ENCODE results near the gene SGMS1. TPM values are rescaled to one million over a fixed set of nuclear protein-coding genes. Genes with fewer than 3 reads are reported as not detected.

Gene SGMS1
- total and polyA plus RNA-seq, 7 donors = 3.5 to 81.3 (median 55.7) TPM

DNA sequence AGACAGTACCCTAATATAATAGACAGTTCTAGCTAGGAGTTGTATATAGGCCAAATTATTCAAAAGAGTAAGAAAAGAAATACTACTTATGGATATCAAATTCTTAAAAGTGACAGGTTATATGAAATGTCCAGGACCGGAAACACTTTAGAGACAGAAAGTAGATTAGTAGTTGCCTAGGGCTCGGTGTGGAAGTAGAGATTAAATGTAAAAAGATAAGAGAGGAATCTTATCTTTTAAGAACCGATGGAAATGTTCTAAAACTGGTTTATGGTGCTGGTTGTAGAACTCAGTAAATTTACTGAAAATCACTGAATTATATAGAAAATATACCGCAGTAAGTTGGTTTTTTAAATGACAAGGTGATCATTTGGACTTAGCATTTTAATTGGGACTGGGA lies 224.9 kb downstream of the SGMS1 start:
- Histone ChIP-seq H3K27ac (no peak overlapping the region), H3K4me1 (peaks cover 0 to 20% (median 0%) of the 10 kb centered on the region in 4 donors)
- 88 to 91% methylated on average over 4 of the region's 4 CpGs for WGBS, 2 donors

DNA sequence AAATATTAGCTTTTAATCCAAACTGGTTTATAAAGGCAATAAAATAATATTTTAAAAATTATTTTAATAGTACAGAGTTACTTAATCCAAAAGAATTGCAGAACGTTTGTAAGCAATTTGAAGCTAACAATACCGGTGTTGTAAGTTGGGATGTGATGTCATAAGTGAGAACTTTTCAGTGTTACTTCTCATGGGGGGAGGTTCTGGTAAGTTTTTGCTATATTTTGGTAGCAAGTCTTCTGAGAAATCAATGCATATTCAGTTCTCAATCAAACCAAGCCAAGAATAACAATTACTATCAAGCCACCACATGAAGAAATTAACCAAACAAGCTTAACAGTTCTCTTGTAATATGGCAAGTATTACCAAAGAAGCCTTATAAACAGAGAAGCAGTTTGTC lies 225.4 kb downstream of the SGMS1 start:
- 74% methylated on average over 2 of the region's 2 CpGs for WGBS, 2 donors
- intact Hi-C loops (cut with DNase I) = no loop called here
- peaks cover 0 to 20% (median 0%) of the 10 kb centered on the region in 4 donors for H3K4me1 ChIP-seq
- H3K4me3 ChIP-seq = no peak overlapping the region
- no peak for DNase-seq
- no peak overlapping the region for H3K27ac ChIP-seq
- TF ChIP-seq EP300 (IDR thresholded peaks at IDR 0.05) (no peak), POLR2AphosphoS5 (IDR thresholded peaks at IDR 0.05) (no peak), POLR2A (IDR thresholded peaks at IDR 0.05) (no peak)
- TF ChIP-seq, protein P1, sequence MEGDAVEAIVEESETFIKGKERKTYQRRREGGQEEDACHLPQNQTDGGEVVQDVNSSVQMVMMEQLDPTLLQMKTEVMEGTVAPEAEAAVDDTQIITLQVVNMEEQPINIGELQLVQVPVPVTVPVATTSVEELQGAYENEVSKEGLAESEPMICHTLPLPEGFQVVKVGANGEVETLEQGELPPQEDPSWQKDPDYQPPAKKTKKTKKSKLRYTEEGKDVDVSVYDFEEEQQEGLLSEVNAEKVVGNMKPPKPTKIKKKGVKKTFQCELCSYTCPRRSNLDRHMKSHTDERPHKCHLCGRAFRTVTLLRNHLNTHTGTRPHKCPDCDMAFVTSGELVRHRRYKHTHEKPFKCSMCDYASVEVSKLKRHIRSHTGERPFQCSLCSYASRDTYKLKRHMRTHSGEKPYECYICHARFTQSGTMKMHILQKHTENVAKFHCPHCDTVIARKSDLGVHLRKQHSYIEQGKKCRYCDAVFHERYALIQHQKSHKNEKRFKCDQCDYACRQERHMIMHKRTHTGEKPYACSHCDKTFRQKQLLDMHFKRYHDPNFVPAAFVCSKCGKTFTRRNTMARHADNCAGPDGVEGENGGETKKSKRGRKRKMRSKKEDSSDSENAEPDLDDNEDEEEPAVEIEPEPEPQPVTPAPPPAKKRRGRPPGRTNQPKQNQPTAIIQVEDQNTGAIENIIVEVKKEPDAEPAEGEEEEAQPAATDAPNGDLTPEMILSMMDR (IDR thresholded peaks at IDR 0.05) = no peak
- no peaks in the 10 kb centered on the region for H3K9me3 ChIP-seq
- no peaks in the 10 kb centered on the region for H3K36me3 ChIP-seq
- H3K27me3 ChIP-seq = no peaks in the 10 kb centered on the region

More for the DNA sequence above, 224.9 kb downstream of the SGMS1 start:
- no peak for DNase-seq
- H3K27me3 ChIP-seq = no peaks in the 10 kb centered on the region
- H3K36me3 ChIP-seq = no peaks in the 10 kb centered on the region
- intact Hi-C loops (cut with DNase I) = no loop called here
- no peak overlapping the region for H3K4me3 ChIP-seq
- TF ChIP-seq, protein P1 (IDR thresholded peaks at IDR 0.05) = no peak
- no peak for TF ChIP-seq POLR2A (IDR thresholded peaks at IDR 0.05)
- TF ChIP-seq POLR2AphosphoS5 (IDR thresholded peaks at IDR 0.05) = no peak
- TF ChIP-seq EP300 (IDR thresholded peaks at IDR 0.05) = no peak
- no peaks in the 10 kb centered on the region for H3K9me3 ChIP-seq

DNA sequence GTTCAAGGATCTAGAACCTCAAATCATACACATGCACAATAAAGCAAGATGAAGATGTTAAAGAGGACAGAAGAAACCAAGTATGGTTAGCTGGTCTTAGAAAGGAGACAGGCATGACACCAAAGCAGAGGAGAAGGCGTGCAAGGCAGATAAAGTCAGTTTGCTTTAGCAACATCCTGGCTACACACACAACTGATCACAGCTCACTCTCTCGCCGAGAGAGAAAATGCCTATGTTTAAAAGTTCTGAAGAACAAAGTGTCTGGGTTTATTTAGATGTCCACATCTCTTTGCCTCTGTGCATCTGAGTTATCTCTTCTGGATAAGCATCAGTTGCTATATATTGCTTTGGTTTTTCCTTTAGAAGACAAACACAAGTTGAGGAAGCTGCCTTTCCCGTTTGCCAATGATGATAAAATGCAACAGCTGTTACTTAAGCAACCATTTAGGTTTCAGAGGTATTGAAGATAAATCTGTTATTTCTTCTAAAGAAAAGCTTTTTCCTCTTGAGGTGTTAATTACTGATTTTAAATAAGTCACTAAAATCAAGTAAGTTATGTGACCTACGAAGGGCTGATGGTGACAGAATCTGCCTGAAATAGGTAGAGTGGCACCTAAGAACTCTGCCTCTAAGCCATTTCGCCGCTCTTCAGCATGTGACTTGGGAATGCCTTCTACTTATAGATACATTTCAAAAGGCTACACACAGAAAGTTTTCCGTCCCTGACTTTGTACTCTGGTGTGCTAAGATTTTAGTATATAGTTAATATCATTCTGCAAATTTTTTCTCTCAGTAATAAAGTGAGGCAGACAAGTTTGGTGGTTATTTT lies 226.2 kb downstream of the SGMS1 start:
- DNase-seq = no peak
- intact Hi-C loops (cut with DNase I) = no loop called here
- H3K4me3 ChIP-seq = no peak overlapping the region
- H3K27me3 ChIP-seq = no peaks in the 10 kb centered on the region
- H3K36me3 ChIP-seq = no peaks in the 10 kb centered on the region
- WGBS, 2 donors = 78 to 85% methylated on average over 8 of the region's 8 CpGs
- no peak overlapping the region for H3K27ac ChIP-seq
- TF ChIP-seq, protein P1 (IDR thresholded peaks at IDR 0.05) = no peak
- TF ChIP-seq POLR2A (IDR thresholded peaks at IDR 0.05) (no peak), EP300 (IDR thresholded peaks at IDR 0.05) (no peak), POLR2AphosphoS5 (IDR thresholded peaks at IDR 0.05) (no peak)
- H3K4me1 ChIP-seq = peaks cover 0 to 20% (median 0%) of the 10 kb centered on the region in 4 donors
- H3K9me3 ChIP-seq = no peaks in the 10 kb centered on the region

DNA sequence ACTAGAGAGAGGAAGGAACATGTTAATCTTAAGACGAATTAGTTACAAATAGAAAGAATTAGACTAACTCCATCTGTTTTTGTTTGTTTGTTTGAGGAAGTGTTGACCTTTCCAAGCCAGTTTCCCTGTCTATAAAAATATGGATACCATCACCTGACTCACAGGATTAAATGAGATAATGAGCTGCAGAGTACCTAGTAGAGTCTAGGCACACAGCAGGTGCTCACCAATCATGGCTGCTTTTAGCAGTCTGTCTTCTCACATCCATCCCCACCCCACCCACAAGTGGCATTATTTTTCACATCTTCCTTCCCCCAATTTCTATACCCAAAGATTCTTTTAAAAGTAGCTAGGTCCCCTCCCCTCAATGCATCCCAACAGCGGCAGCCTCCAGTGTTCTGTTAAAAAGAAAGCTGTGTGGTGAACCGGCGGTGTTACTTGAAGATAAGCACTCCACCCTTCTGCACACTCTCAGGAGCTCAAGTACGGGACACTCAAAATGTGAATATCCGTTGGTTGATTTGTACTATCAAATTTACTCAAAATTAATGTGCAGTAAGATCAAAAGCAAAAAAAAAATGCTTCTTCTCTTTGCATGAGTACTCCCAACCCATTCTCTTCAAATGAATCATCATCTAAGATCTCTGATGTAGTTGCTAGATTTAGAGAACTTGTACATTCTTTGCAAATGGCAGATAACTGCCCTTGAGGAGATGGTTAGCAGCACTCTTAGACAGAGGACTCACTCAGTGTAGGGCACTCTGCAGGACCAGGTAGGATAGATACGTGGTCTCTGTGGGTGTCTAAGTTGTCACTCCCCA lies 227.1 kb downstream of the SGMS1 start:
- no peak overlapping the region for H3K27ac ChIP-seq
- WGBS, 2 donors = 66 to 87% methylated on average over 7 of the region's 7 CpGs

DNA sequence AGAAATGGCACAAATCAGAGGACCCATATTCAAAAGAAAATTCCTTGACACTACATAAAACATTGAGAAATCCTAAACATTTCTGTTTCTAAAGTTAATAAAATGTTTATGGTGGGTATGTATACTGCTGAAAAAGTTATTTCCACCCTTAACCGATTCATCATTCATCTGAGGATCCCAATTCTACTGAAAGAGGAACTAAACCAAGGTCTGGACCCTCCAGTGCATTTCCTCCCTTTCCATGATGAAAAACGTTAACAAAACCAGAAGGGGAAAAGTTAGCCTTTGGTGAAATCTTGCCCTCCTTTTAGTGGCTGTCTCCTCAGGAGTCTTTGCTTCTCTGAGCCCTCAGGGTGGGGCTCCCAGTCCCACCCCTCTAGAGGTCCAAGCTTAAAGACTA lies 227.9 kb downstream of the SGMS1 start:
- Histone ChIP-seq H3K4me3 (no peak overlapping the region), H3K36me3 (no peaks in the 10 kb centered on the region), H3K27ac (no peak overlapping the region), H3K27me3 (no peaks in the 10 kb centered on the region), H3K4me1 (peaks cover 0 to 20% (median 0%) of the 10 kb centered on the region in 4 donors), H3K9me3 (no peaks in the 10 kb centered on the region)
- intact Hi-C loops (cut with DNase I) = no loop called here
- no peak for DNase-seq
- TF ChIP-seq EP300 (IDR thresholded peaks at IDR 0.05) (no peak), POLR2A (IDR thresholded peaks at IDR 0.05) (no peak), POLR2AphosphoS5 (IDR thresholded peaks at IDR 0.05) (no peak)
- TF ChIP-seq, protein P1 (IDR thresholded peaks at IDR 0.05) = no peak
- 62 to 84% methylated on average over 2 of the region's 2 CpGs for WGBS, 2 donors

More for the DNA sequence above, 227.1 kb downstream of the SGMS1 start:
- no peaks in the 10 kb centered on the region for H3K9me3 ChIP-seq
- no peaks in the 10 kb centered on the region for H3K27me3 ChIP-seq
- H3K36me3 ChIP-seq = no peaks in the 10 kb centered on the region
- intact Hi-C loops (cut with DNase I) = no loop called here
- peaks cover 0 to 20% (median 0%) of the 10 kb centered on the region in 4 donors for H3K4me1 ChIP-seq
- no peak for DNase-seq
- no peak overlapping the region for H3K4me3 ChIP-seq
- TF ChIP-seq POLR2A (IDR thresholded peaks at IDR 0.05) (no peak), POLR2AphosphoS5 (IDR thresholded peaks at IDR 0.05) (no peak)
